Fibroblast of the aortic adventitia (primary cell): ENCODE data around the gene TPCN1. TPM values are rescaled to one million over a fixed set of nuclear protein-coding genes. Genes with fewer than 3 reads are reported as not detected.

ENCODE experiments used
- DNase-seq: peaks from one replicate; pipeline ENCODE4 v3.0.0-alpha.2; 2010; ENCODE audit warnings: low read depth
- H3K4me3 ChIP-seq: 2 replicates; pipeline ENCODE4 v1.5.1; 2011; ENCODE audit warnings: low read depth, mild to moderate bottlenecking, control low read depth, low read length, moderate library complexity
- CTCF ChIP-seq: IDR thresholded peaks from 2 replicates; pipeline ENCODE4 v1.5.1; 2011; ENCODE audit warnings: mild to moderate bottlenecking, low read length, control low read depth, inconsistent platforms; ENCODE audit not compliant: insufficient read depth
- total RNA-seq: library from RNA; depleted of rRNA; stranded (reverse); fragments of >200 nt; gene quantifications from 2 replicates; pipeline ENCODE4 v1.2.3, GENCODE V29; 2012; ENCODE audit warnings: low replicate concordance

TPCN1 gene
- total RNA-seq, 1 donor, result 20.4 TPM

- no peak overlapping the region for H3K4me3 ChIP-seq
- no peak for DNase-seq
- no peak for TF ChIP-seq CTCF
These were observed 70.3 kb downstream of the TPCN1 start for GRCh38 chr12:113291586-113291985.

- no peak overlapping the region for H3K4me3 ChIP-seq
- no peak for TF ChIP-seq CTCF
These were observed 70.8 kb downstream of the TPCN1 start for GRCh38 chr12:113292091-113292490.

GRCh38 chr12:113292547-113292946, 71.3 kb downstream of the TPCN1 start:
- no peak for TF ChIP-seq CTCF
- no peak for DNase-seq
- H3K4me3 ChIP-seq, result no peak overlapping the region

More at GRCh38 chr12:113292091-113292490, 70.8 kb downstream of the TPCN1 start:
- peak; percentile 78 for DNase-seq

- no peak for TF ChIP-seq CTCF
- DNase-seq, result no peak
- no peak overlapping the region for H3K4me3 ChIP-seq
These were observed 71.8 kb downstream of the TPCN1 start for GRCh38 chr12:113293100-113293499.

- H3K4me3 ChIP-seq, result no peak overlapping the region
- DNase-seq, result no peak
- no peak for TF ChIP-seq CTCF
These were observed 74.8 kb downstream of the TPCN1 start for GRCh38 chr12:113295886-113296556.

GRCh38 chr12:113296557-113297213, 75.4 kb downstream of the TPCN1 start:
- DNase-seq, result no peak
- no peak for TF ChIP-seq CTCF

More at GRCh38 chr12:113296557-113297213, 75.4 kb downstream of the TPCN1 start:
- no peak overlapping the region for H3K4me3 ChIP-seq
